ENCODE data around the gene JPH3.

- no peak for TF ChIP-seq POLR2A (IDR thresholded peaks at IDR 0.05; ENCODE audit: low read length)
- TF ChIP-seq GATA1 (IDR thresholded peaks at IDR 0.05; ENCODE audit: low read depth, low read length) = no peak
Measured at GRCh38 chr16:87656328-87656727, 54.0 kb downstream of the JPH3 start.
